Measurements from ENCODE around the gene CLEC12A.

Gene CLEC12A

GRCh38 chr12:10031321-10031720 is 60.1 kb downstream of the CLEC12A start:
- Histone ChIP-seq H3K27me3 (ENCODE audit: control insufficient read depth in 1 of 2, insufficient read depth in 2 of 2, low read length in 2 of 2) (no peaks in the 10 kb centered on the region), H3K27ac (ENCODE audit: low read length) (no peak overlapping the region), H3K4me1 (ENCODE audit: control insufficient read depth, insufficient read depth, low read length) (no peaks in the 10 kb centered on the region), H3K9me3 (ENCODE audit: control insufficient read depth in 2 of 2, low read length in 2 of 2) (no peaks in the 10 kb centered on the region), H3K4me3 (ENCODE audit: low read length in 2 of 2) (no peak overlapping the region), H3K9ac (ENCODE audit: low read length in 2 of 2) (no peak overlapping the region), H3K36me3 (ENCODE audit: control insufficient read depth in 2 of 2, insufficient read depth in 2 of 2, low read length in 2 of 2) (no peaks in the 10 kb centered on the region)

- Histone ChIP-seq H3K4me3 (ENCODE audit: low read length in 2 of 2) (no peak overlapping the region), H3K4me1 (ENCODE audit: control insufficient read depth, insufficient read depth, low read length) (no peaks in the 10 kb centered on the region), H3K9ac (ENCODE audit: low read length in 2 of 2) (no peak overlapping the region), H3K27ac (ENCODE audit: low read length) (no peak overlapping the region), H3K36me3 (ENCODE audit: control insufficient read depth in 2 of 2, insufficient read depth in 2 of 2, low read length in 2 of 2) (no peaks in the 10 kb centered on the region), H3K27me3 (ENCODE audit: control insufficient read depth in 1 of 2, insufficient read depth in 2 of 2, low read length in 2 of 2) (no peaks in the 10 kb centered on the region), H3K9me3 (ENCODE audit: control insufficient read depth in 2 of 2, low read length in 2 of 2) (no peaks in the 10 kb centered on the region)
These were observed 60.6 kb downstream of the CLEC12A start for GRCh38 chr12:10031771-10032175.

GRCh38 chr12:10033783-10034545 is 62.8 kb downstream of the CLEC12A start:
- Histone ChIP-seq H3K9me3 (ENCODE audit: control insufficient read depth in 2 of 2, low read length in 2 of 2) (no peaks in the 10 kb centered on the region), H3K36me3 (ENCODE audit: control insufficient read depth in 2 of 2, insufficient read depth in 2 of 2, low read length in 2 of 2) (no peaks in the 10 kb centered on the region), H3K9ac (ENCODE audit: low read length in 2 of 2) (no peak overlapping the region), H3K27me3 (ENCODE audit: control insufficient read depth in 1 of 2, insufficient read depth in 2 of 2, low read length in 2 of 2) (no peaks in the 10 kb centered on the region), H3K4me1 (ENCODE audit: control insufficient read depth, insufficient read depth, low read length) (no peaks in the 10 kb centered on the region), H3K4me3 (ENCODE audit: low read length in 2 of 2) (no peak overlapping the region), H3K27ac (ENCODE audit: low read length) (no peak overlapping the region)

Data from stomach smooth muscle (tissue), 2 donors.